GM04503 (cell line): Measurements from ENCODE around the gene UBXN11.

Experiments used
- DNase-seq: peaks from one replicate; pipeline ENCODE4 v3.0.0-alpha.2; 2012; ENCODE audit warnings: low read depth

Gene UBXN11

DNA sequence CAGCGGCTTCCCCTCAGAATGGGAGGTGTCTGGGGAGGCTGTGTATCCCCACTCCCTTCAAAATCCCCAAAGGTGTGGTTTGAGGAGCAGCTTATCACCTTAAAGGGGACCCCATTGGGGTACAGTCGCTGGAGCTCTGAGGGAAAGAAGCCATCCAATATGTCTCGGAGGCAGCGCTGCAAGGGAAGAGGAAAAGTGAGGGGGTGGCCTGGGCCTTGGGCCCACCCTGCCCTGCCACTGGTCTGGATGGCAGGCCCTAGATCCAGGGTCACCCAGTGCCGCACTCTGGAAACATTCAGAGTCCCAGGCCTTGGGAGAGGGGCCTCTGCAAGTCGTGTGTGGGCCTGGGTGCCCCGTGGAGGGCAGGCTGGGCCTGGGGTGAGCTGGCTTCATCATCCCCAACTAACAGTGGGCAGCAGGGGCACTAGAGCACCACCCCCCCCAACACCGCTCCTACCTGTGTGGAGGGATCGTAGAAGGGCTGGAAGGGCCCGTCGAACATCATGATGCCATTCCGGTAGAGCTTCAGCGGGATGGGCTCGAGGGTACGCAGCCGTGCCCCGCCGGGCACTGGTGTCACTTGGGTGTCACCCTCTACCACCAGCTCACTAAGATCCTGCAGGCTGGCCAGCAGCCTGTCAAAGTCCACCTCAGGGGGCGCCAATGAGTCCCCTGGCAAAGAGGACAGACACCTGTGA, 20.9 kb downstream of the UBXN11 start:
- no peak for DNase-seq

GRCh38 chr1:26284597-26285347, 21.7 kb downstream of the UBXN11 start:
- DNase-seq, result peak; percentile 70

- no peak for DNase-seq
These were observed 22.4 kb downstream of the UBXN11 start for GRCh38 chr1:26283871-26284596.

DNA sequence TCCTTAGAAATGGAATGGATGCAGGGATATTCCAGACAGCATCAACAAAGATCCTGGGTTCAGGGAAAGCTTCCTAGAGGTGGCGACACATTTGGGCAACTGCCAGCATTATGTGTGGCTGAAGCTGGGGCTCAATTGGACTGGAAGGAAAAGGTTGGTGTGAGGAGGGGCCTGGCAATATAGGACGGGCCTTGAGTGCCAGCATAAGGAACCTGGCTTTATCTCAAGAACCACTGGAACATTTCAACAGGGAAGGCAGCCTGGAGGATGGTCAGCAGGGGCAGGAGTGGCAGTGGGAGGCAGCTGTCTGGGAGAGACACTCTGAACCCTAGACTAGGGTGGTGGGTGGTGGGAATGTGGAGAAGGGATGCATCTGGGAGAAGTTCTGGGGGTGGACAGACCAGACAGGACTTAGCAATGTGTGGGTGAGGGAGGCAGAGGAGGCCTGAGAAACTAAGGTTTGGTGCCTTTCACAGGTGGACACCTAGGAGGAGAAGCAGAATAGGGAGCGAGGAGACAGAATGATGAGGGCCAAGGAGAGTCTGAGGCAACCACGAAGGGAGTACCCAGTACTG, 23.1 kb downstream of the UBXN11 start:
- DNase-seq, result no peak

DNA sequence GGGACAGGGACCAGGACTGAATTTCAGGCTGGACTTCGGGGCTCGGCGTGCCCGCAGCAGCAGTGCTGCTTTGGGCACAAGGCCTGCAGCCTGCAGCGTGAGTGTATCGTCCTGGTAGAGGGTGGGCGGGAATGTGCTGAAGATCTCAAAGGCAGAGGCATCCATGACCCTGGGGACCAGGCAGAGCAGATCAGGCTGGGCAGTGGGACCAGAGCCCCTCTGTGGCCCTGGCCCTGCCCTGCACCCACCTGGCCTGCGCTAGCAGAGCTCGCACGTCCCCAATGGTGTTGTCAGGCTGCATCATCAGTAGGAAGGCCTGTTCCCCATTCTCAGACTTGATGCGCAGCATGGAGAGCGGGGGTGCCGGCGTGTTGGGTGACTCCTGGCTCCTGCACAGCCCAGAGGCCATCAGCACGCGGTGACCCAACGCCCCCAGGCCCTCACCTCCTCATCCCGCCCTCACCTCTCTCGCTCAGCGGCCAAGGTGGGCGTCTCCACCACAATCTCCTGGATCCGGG, 24.0 kb downstream of the UBXN11 start:
- DNase-seq, result no peak

- DNase-seq, result no peak
These were observed 24.5 kb downstream of the UBXN11 start for GRCh38 chr1:26281971-26282370.

- DNase-seq, result no peak
These were observed 25.1 kb downstream of the UBXN11 start for GRCh38 chr1:26281091-26281958.

DNA sequence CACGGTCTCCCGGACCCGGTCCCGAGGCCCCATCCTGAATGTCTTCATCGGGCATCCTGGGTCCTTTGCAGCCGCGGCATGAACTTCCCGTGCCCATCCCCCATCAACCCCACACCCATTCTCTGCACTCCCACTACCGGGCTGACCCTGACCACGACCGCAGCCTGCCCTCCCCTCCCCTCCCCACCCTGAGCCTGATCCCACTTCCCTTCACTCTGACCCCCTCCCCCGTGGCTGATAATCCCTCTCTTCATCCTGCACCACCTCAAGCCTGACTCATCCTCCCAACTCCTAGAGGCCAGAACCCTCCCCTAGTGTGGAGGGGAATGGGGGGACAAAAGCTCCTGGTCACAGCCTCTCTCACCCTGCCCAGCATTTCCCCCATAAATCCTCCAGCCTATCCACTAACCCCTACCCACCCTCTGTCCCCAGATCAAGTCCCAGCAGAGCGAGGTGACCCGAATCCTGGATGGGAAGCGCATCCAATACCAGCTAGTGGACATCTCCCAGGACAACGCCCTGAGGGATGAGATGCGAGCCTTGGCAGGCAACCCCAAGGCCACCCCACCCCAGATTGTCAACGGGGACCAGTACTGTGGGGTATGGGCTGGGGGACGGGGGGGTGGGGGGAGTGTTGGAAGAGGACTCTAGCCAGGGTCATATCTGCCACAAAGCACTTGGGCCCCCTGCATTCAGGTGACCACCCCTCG, 25.9 kb downstream of the UBXN11 start:
- no peak for DNase-seq

DNA sequence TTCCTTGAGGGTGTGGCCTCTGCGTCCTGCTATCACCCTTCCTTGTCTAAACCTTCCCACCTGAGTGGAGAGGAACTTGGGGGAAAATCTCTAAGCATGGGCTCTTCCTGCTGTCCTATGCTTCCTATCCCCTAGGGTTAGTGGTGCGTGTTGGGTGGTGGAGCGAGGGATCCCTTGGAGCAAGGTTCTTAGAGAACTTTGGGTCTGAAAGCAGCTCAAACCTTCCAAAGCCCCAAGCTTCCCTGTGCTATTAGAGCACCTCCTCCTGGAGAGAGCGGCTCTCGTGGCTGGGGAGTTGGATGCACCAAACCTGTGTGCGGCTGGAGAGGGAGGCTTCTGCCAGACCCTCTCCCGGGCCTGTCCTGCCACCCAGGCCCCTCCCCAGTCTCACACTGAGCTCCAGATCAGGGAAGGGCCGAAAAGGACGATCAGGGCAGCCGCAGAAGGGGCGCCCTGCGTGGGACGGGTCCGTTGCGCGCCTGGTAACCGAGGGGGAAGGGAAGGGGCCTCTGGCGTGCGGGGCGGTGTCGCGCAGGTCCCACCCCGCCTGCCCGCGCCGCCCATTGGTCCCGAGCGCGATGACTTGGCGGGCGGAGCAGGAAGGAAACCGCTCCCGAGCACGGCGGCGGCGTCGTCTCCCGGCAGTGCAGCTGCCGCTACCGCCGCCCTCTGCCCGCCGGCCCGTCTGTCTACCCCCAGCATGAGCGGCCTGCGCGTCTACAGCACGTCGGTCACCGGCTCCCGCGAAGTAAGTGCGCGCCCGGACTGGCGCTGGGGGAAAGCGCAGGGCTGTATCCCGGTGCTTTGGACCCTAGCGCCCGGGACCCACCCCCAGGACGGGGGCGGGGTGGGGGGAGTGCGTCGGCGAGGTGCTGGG, 26.7 kb downstream of the UBXN11 start, which contains the start of gene SH3BGRL3:
Gene SH3BGRL3 (plus strand): TSS at position 631 of the 877 bp plus-strand sequence. CDS start 70 bp downstream, at position 701.
- DNase-seq, result no peak

- peak; percentile 51 for DNase-seq
These were observed 27.5 kb downstream of the UBXN11 start for GRCh38 chr1:26278724-26279455.

DNA sequence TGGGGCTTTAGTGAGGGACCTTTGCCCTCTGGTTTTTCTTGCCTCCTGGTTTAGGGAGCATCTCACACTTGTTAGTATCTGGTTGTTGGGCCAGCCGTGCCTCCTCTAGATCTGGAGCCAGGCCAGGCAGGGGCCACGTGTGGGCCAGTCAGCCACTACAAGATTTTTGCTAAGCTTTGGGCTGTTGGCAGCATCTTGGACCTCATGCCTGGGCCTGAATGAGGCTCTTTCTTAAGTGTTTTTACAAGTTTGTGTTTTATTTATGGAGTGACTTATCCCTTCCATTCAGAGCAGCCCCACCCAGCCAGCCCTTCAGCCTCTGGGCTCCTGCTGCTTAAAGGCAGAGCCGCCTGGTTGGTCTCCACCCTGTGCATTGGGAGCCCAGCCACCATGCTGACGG, 28.1 kb downstream of the UBXN11 start:
- DNase-seq, result peak; percentile 65

GRCh38 chr1:26277719-26278118, 28.7 kb downstream of the UBXN11 start:
- DNase-seq, result no peak

- DNase-seq, result no peak
These were observed 29.2 kb downstream of the UBXN11 start for GRCh38 chr1:26277261-26277661.

GRCh38 chr1:26276432-26276838, 30.0 kb downstream of the UBXN11 start:
- no peak for DNase-seq

- peak; percentile 96 for DNase-seq
These were observed 30.6 kb downstream of the UBXN11 start for GRCh38 chr1:26275580-26276431.

GRCh38 chr1:26274801-26275425, 31.5 kb downstream of the UBXN11 start:
- DNase-seq, result no peak

- DNase-seq, result no peak
These were observed 37.3 kb downstream of the UBXN11 start for GRCh38 chr1:26269198-26269550.
